Stimulated activated CD8-positive, alpha-beta memory T cell treated with anti-CD3 and anti-CD28 coated beads, Interleukin-15, amount 100 ng/mL, for 48 hours (primary cell): ENCODE data around the gene TBPL2.
"Not testable (repeated sequence)": the region's sequence is repeated elsewhere in the genome, so short reads cannot be mapped to it uniquely, and the experiment has no call there.

Experiments used
- DNase-seq, 2 donors: peaks; one replicate each; pipeline ENCODE4 v3.0.0-alpha.2; 2020; ENCODE audit warnings: low read depth in 2 of 2

TBPL2 gene

GRCh38 chr14:55441286-55441685, 870 bp upstream of the TBPL2 start:
- no peak for DNase-seq

- DNase-seq, result no peak
Measured at GRCh38 chr14:55438066-55438683, 2.2 kb downstream of the TBPL2 start.

GRCh38 chr14:55436931-55437330, 3.5 kb downstream of the TBPL2 start:
- DNase-seq, result no peak

GRCh38 chr14:55436519-55436918, 3.9 kb downstream of the TBPL2 start:
- no peak for DNase-seq

GRCh38 chr14:55434805-55435174, 5.6 kb downstream of the TBPL2 start:
- no peak for DNase-seq

- DNase-seq, result no peak
Measured at GRCh38 chr14:55433880-55434804, 6.3 kb downstream of the TBPL2 start.

GRCh38 chr14:55432628-55433027, 7.8 kb downstream of the TBPL2 start:
- no peak for DNase-seq

- no peak for DNase-seq
Measured at GRCh38 chr14:55430024-55430690, 10.3 kb downstream of the TBPL2 start.

GRCh38 chr14:55427439-55427838, 13.0 kb downstream of the TBPL2 start:
- DNase-seq, result no peak

- DNase-seq, result no peak
Measured at GRCh38 chr14:55426891-55427290, 13.5 kb downstream of the TBPL2 start.

- DNase-seq, result no peak
Measured at GRCh38 chr14:55425091-55425490, 15.3 kb downstream of the TBPL2 start.

GRCh38 chr14:55423969-55424368, 16.4 kb downstream of the TBPL2 start:
- DNase-seq, result no peak

- DNase-seq, result not testable (repeated sequence)
Measured at GRCh38 chr14:55422338-55422737, 18.1 kb downstream of the TBPL2 start.

- DNase-seq, result no peak
Measured at GRCh38 chr14:55419663-55420062, 20.8 kb downstream of the TBPL2 start.

GRCh38 chr14:55418411-55418810, 22.0 kb downstream of the TBPL2 start:
- DNase-seq, result no peak

- no peak for DNase-seq
Measured at GRCh38 chr14:55417955-55418354, 22.5 kb downstream of the TBPL2 start.

GRCh38 chr14:55416866-55417265, 23.6 kb downstream of the TBPL2 start:
- no peak for DNase-seq

GRCh38 chr14:55414551-55414950, 25.9 kb downstream of the TBPL2 start:
- DNase-seq, result no peak

- no peak for DNase-seq
Measured at GRCh38 chr14:55412676-55413075, 27.7 kb downstream of the TBPL2 start.

GRCh38 chr14:55411426-55412389, 28.7 kb downstream of the TBPL2 start, which contains the start of gene ATG14:
Gene ATG14, minus strand, starts transcription at chr14:55411830. Its CDS starts 8 bp downstream, at chr14:55411822.
- DNase-seq, result peak; percentile 61 to 68

- DNase-seq, result no peak
Measured at GRCh38 chr14:55410876-55411275, 29.5 kb downstream of the TBPL2 start.
